ENCODE data around the gene TSEN2. TPM values are rescaled to one million over a fixed set of nuclear protein-coding genes. Genes with fewer than 3 reads are reported as not detected.
A peak's percentile ranks its signal among the peaks of the same experiment; 100 is the strongest.
"Not testable (repeated sequence)": the region's sequence is repeated elsewhere in the genome, so short reads cannot be mapped to it uniquely, and the experiment has no call there.

TSEN2 gene
- total RNA-seq, 4 donors from 2014 or later, result 13.6 to 26.1 (median 15.3) TPM

DNA sequence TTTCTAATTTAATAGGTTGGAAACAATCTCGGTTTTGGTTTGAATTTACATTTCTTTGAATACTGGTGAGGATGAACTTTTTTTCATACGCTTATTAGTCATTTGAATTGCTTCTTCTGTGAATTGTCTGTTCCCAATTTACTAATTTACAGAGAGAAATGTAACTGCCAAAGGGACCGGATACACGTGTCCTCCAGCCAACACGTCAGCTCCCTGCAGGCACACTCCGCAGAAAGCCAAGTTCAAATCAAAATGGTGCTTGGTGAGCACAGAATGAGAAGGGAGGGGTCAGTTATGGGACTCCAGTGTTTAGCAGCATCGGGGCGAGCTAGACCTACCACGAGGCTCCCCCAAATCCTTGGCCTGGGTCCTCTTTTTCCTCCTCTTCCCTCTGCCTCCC lies 10.8 kb upstream of the TSEN2 start:
- DNase-seq (ENCODE audit: low spot score in 2 of 2), result no peak
- 67% methylated on average over 9 of the region's 9 CpGs for WGBS
- TF ChIP-seq POLR2AphosphoS5 (IDR thresholded peaks at IDR 0.05) (no peak), POLR2A (IDR thresholded peaks at IDR 0.05) (no peak), EP300 (IDR thresholded peaks at IDR 0.05) (no peak)
- TF ChIP-seq, protein P1, sequence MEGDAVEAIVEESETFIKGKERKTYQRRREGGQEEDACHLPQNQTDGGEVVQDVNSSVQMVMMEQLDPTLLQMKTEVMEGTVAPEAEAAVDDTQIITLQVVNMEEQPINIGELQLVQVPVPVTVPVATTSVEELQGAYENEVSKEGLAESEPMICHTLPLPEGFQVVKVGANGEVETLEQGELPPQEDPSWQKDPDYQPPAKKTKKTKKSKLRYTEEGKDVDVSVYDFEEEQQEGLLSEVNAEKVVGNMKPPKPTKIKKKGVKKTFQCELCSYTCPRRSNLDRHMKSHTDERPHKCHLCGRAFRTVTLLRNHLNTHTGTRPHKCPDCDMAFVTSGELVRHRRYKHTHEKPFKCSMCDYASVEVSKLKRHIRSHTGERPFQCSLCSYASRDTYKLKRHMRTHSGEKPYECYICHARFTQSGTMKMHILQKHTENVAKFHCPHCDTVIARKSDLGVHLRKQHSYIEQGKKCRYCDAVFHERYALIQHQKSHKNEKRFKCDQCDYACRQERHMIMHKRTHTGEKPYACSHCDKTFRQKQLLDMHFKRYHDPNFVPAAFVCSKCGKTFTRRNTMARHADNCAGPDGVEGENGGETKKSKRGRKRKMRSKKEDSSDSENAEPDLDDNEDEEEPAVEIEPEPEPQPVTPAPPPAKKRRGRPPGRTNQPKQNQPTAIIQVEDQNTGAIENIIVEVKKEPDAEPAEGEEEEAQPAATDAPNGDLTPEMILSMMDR (IDR thresholded peaks at IDR 0.05), result no peak

DNA sequence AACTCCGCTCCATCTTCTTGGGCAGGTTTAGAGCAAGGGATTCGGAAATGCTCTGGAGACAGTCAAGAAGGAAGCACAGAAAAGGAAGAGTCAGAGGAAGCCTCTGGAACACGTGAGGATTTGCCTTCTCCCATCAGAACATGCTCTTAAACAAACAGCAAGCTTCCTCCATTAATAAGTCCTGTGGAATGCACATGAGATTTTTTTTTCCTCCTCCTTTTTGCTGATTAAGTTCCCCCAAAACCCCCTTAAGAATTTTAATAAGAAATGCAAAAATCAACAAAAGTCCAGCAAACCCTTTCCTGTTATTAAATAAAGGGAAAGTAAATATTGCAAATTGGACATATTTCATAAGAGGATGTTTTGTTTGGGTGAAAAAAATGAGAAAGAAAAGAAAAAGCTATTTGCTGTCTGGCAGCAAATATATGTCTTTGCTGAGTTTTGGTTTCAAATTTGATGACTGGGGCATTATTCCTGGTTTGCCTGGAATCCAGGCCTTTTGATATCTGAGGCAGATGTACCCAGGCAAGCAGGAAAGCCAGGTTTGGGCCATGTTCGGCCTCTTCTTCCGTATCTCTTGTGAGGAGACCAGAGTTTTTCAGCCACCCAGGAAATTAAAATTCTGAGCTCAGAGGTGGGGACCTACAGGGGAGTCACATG lies 7.9 kb upstream of the TSEN2 start:
- DNase-seq (ENCODE audit: low spot score in 2 of 2), result no peak
- WGBS, result 67% methylated on average over 5 of the region's 5 CpGs
- no peak overlapping the region for H3K27ac ChIP-seq
- H3K4me1 ChIP-seq, result peaks cover 10% of the 10 kb centered on the region
- no peaks in the 10 kb centered on the region for H3K9me3 ChIP-seq
- H3K4me3 ChIP-seq, result no peak overlapping the region
- no peaks in the 10 kb centered on the region for H3K27me3 ChIP-seq
- no peaks in the 10 kb centered on the region for H3K36me3 ChIP-seq
- TF ChIP-seq EP300 (IDR thresholded peaks at IDR 0.05), result no peak
- no peak for TF ChIP-seq POLR2AphosphoS5 (IDR thresholded peaks at IDR 0.05)
- TF ChIP-seq, protein P1 (IDR thresholded peaks at IDR 0.05), result no peak
- no peak for TF ChIP-seq POLR2A (IDR thresholded peaks at IDR 0.05)

More for the DNA sequence above, 10.8 kb upstream of the TSEN2 start:
- Histone ChIP-seq H3K4me3 (no peak overlapping the region), H3K4me1 (peaks cover 6% of the 10 kb centered on the region), H3K36me3 (no peaks in the 10 kb centered on the region), H3K27ac (no peak overlapping the region), H3K27me3 (no peaks in the 10 kb centered on the region), H3K9me3 (no peaks in the 10 kb centered on the region)

DNA sequence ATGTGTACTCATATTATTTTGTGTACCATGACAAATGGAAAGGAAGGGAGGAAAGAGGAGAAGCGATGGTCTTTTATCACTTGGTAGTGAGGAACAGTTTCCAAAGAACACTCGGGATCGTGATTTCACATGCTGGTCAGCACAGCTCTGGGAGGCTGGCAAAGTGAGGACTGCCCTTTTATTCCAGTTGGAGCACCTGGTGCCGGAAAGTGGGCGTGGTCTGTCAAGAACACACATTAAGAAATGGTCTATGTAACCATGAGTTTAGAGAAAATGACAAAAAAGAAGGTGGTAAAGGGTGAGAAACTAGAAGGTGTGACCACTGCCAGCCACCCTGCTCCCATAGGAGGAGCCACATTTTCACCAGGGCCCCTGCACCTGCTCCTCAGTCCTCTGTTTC lies 7.0 kb upstream of the TSEN2 start:
- peak in 1 of 2 donors; percentile 52 for DNase-seq (ENCODE audit: low spot score in 2 of 2)
- Histone ChIP-seq H3K27ac (no peak overlapping the region), H3K9me3 (no peaks in the 10 kb centered on the region), H3K4me3 (no peak overlapping the region), H3K27me3 (no peaks in the 10 kb centered on the region), H3K4me1 (peaks cover 10% of the 10 kb centered on the region), H3K36me3 (no peaks in the 10 kb centered on the region)
- WGBS, result 91% methylated on average over 5 of the region's 5 CpGs
- TF ChIP-seq POLR2A (IDR thresholded peaks at IDR 0.05) (no peak), POLR2AphosphoS5 (IDR thresholded peaks at IDR 0.05) (no peak), EP300 (IDR thresholded peaks at IDR 0.05) (no peak)
- TF ChIP-seq, protein P1 (IDR thresholded peaks at IDR 0.05), result no peak

DNA sequence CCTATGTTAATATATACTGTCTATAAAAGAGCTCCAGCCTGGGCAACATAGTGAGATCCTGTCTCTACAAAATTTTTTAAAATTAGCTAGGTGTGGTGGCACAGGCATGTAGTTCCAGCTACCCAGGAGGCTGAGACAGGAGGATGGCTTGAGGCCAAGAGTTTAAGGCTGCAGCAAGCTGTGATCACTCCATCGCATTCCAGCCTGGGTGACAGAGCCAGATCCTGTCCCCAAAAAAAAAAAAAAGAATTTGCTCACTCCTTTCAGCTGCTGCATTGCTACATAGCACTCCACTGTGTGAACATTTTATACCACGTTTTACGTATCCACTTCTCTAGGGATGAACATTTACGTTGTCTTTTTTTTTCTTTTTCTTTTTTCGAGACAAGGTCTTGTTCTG lies 6.0 kb upstream of the TSEN2 start:
- TF ChIP-seq EP300 (IDR thresholded peaks at IDR 0.05) (no peak), POLR2AphosphoS5 (IDR thresholded peaks at IDR 0.05) (no peak), POLR2A (IDR thresholded peaks at IDR 0.05) (no peak)
- TF ChIP-seq, protein P1 (IDR thresholded peaks at IDR 0.05), result no peak
- H3K27ac ChIP-seq, result no peak overlapping the region
- 88% methylated on average over 5 of the region's 5 CpGs for WGBS
- H3K27me3 ChIP-seq, result no peaks in the 10 kb centered on the region
- DNase-seq (ENCODE audit: low spot score in 2 of 2), result no peak
- no peak overlapping the region for H3K4me3 ChIP-seq
- no peaks in the 10 kb centered on the region for H3K9me3 ChIP-seq
- peaks cover 12% of the 10 kb centered on the region for H3K4me1 ChIP-seq
- no peaks in the 10 kb centered on the region for H3K36me3 ChIP-seq

DNA sequence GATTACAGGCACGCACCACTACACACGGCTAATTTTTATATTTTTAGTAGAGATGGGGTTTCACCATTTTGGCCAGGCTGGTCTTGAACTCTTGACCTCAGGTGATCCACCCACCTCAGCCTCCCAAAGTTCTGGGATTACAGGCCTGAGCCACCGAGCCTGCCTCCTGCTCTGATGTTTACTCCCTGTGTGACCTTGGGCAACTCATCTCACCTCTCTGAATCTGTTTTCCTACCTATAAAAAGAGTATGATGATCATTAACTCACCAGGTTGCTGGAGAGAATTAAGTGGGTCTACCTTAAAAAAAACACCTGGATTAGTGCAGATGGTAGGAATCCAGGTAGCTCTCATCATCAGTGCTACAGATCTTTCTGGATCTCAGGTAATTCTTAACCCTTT lies 5.1 kb upstream of the TSEN2 start:
- not testable (repeated sequence) for H3K9me3 ChIP-seq; H3K27ac ChIP-seq; DNase-seq (ENCODE audit: low spot score in 2 of 2); H3K27me3 ChIP-seq; H3K36me3 ChIP-seq; H3K4me3 ChIP-seq
- 87% methylated on average over 3 of the region's 3 CpGs for WGBS
- H3K4me1 ChIP-seq, result peaks cover 18% of the 10 kb centered on the region

All from suprapubic skin (tissue), 4 donors.